Neural progenitor cell (in vitro differentiated cells): ENCODE data around the gene RTN4IP1. TPM values are rescaled to one million over a fixed set of nuclear protein-coding genes. Genes with fewer than 3 reads are reported as not detected.

Source experiments
- DNase-seq: peaks from one replicate; pipeline ENCODE4 v3.0.0-alpha.2; 2016; ENCODE audit warnings: low spot score
- H2AFZ ChIP-seq: fragments of 200-600 bp; sonication (generic); replicated peaks from 2 replicates; pipeline ENCODE4 v1.6.1; 2016; ENCODE audit warnings: antibody characterized with exemption
- H3F3A ChIP-seq: fragments of 200-600 bp; sonication (generic); 2 replicates; pipeline ENCODE4 v1.6.1; 2016; ENCODE audit warnings: antibody characterized with exemption, low read depth
- H3K27ac ChIP-seq: fragments of 200-600 bp; sonication (generic); 2 replicates; pipeline ENCODE4 v1.5.1; 2016; ENCODE audit warnings: mild to moderate bottlenecking
- H3K27me3 ChIP-seq: fragments of 200-600 bp; sonication (generic); 2 replicates; pipeline ENCODE4 v1.6.1; 2016; ENCODE audit warnings: mild to moderate bottlenecking, moderate library complexity
- H3K36me3 ChIP-seq: fragments of 200-600 bp; sonication (generic); 2 replicates; pipeline ENCODE4 v1.5.1; 2016
- H3K4me1 ChIP-seq: fragments of 200-600 bp; sonication (generic); 2 replicates; pipeline ENCODE4 v1.6.1; 2016; ENCODE audit warnings: mixed run types
- H3K4me2 ChIP-seq: fragments of 200-600 bp; sonication (generic); 2 replicates; pipeline ENCODE4 v1.6.1; 2016
- H3K4me3 ChIP-seq: fragments of 200-600 bp; sonication (generic); 2 replicates; pipeline ENCODE4 v1.5.1; 2016
- H3K79me2 ChIP-seq: fragments of 200-600 bp; sonication (generic); 2 replicates; pipeline ENCODE4 v1.6.1; 2016; ENCODE audit warnings: low read depth
- H3K9ac ChIP-seq: fragments of 200-600 bp; sonication (generic); 2 replicates; pipeline ENCODE4 v1.6.1; 2016
- H3K9me3 ChIP-seq: fragments of 200-600 bp; sonication (generic); 2 replicates; pipeline ENCODE4 v1.5.1; 2016; ENCODE audit warnings: low read depth
- H4K20me1 ChIP-seq: fragments of 200-600 bp; sonication (generic); 2 replicates; pipeline ENCODE4 v1.6.1; 2016; ENCODE audit warnings: low read depth
- H3K27ac Mint-ChIP-seq: 3 replicates; pipeline ENCODE4 v1.8.0; 2021; ENCODE audit warnings: mixed read lengths
- H3K27me3 Mint-ChIP-seq: 2 replicates; pipeline ENCODE4 v1.8.0; 2022; ENCODE audit warnings: low read depth, mild to moderate bottlenecking, inconsistent platforms, moderate library complexity, mixed read lengths; ENCODE audit not compliant: insufficient read depth
- H3K36me3 Mint-ChIP-seq: 3 replicates; pipeline ENCODE4 v1.8.0; 2021; ENCODE audit warnings: mixed read lengths
- H3K4me1 Mint-ChIP-seq: 3 replicates; pipeline ENCODE4 v1.8.0; 2021; ENCODE audit warnings: mixed read lengths
- H3K4me3 Mint-ChIP-seq: 3 replicates; pipeline ENCODE4 v1.8.0; 2021; ENCODE audit warnings: mild to moderate bottlenecking, moderate library complexity, mixed read lengths
- H3K9me3 Mint-ChIP-seq: 3 replicates; pipeline ENCODE4 v1.8.0; 2020; ENCODE audit warnings: mixed read lengths
- EZH2 ChIP-seq: fragments of 200-600 bp; sonication (generic); IDR thresholded peaks from 2 replicates; pipeline ENCODE4 v1.6.1; 2017; ENCODE audit warnings: antibody characterized with exemption, mild to moderate bottlenecking, moderate library complexity
- EZH2phosphoT487 ChIP-seq: fragments of 200-600 bp; sonication (generic); IDR thresholded peaks from 2 replicates; pipeline ENCODE4 v1.6.1; 2017; ENCODE audit warnings: antibody characterized with exemption
- total RNA-seq: library from RNA; depleted of rRNA; stranded (reverse); fragments of >200 nt; gene quantifications from 2 replicates; pipeline ENCODE4 v1.2.3, GENCODE V29; 2015; ENCODE audit warnings: low replicate concordance
- TF ChIP-seq, protein P1 (sequence below): fragments of 200-600 bp; sonication (generic); IDR thresholded peaks from 2 replicates; pipeline ENCODE4 v1.5.1; 2017; ENCODE audit warnings: antibody characterized with exemption, mild to moderate bottlenecking

Gene RTN4IP1
- total RNA-seq, 1 donor from 2014 or later, result 10.2 TPM

DNA sequence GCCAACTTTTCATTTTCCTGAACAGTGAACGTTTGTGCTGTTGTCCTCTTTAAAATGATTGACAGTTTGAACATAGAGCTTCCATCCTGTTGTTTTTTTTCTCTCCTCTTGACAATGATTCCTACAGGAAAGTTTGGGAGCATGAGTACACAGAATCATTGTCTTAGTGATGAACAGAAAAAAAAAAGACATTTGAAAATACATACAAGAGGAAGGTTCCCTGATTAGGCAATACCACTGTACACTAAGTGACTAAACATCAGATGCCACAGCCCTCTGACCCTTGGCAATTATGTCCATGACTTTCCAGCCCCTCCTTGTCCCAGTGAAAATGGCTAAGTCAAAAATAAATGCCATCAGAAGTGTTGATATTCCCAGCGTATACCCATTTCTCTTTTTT is 71.5 kb downstream of the RTN4IP1 start:
- DNase-seq, result no peak

DNA sequence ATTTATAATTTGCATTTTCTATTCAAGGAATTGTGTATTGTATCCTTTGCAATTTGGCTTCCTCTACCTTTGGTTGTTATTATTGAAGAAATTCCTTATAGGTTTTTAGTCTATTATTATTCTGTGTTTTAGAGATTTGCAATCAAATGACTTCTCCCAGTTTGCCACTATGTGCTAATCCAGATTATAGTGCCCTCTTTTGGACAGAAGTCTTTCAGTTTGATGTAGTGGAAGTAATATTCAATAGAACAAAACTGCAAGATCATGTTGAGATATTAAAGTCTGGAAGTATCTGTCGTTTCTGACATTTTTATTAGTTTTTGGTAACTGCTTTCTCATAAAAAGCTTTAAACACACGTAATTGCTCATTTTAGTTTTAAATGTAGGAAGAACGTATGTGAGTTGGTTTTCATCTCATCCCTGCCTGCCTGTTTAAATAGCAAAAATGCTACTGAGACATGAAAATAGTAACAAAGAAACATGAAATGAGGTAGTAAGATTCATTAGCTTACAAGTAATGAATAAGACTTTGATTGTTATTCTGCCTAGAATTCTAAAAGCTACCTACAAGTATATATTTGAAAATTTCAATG is 72.8 kb downstream of the RTN4IP1 start:
- Mint-ChIP-seq H3K36me3 (no peaks in the 10 kb centered on the region), H3K27ac (no peak overlapping the region), H3K4me3 (no peak overlapping the region), H3K4me1 (no peaks in the 10 kb centered on the region), H3K9me3 (no peaks in the 10 kb centered on the region), H3K27me3 (no peaks in the 10 kb centered on the region)
- H3F3A ChIP-seq, result no peaks in the 10 kb centered on the region
- no peaks in the 10 kb centered on the region for H3K79me2 ChIP-seq
- TF ChIP-seq EZH2, result no peak
- TF ChIP-seq EZH2phosphoT487, result no peak
- TF ChIP-seq, protein P1, sequence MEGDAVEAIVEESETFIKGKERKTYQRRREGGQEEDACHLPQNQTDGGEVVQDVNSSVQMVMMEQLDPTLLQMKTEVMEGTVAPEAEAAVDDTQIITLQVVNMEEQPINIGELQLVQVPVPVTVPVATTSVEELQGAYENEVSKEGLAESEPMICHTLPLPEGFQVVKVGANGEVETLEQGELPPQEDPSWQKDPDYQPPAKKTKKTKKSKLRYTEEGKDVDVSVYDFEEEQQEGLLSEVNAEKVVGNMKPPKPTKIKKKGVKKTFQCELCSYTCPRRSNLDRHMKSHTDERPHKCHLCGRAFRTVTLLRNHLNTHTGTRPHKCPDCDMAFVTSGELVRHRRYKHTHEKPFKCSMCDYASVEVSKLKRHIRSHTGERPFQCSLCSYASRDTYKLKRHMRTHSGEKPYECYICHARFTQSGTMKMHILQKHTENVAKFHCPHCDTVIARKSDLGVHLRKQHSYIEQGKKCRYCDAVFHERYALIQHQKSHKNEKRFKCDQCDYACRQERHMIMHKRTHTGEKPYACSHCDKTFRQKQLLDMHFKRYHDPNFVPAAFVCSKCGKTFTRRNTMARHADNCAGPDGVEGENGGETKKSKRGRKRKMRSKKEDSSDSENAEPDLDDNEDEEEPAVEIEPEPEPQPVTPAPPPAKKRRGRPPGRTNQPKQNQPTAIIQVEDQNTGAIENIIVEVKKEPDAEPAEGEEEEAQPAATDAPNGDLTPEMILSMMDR, result peak; percentile 14
- no peak overlapping the region for H3K4me2 ChIP-seq
- no peaks in the 10 kb centered on the region for H3K4me1 ChIP-seq
- no peaks in the 10 kb centered on the region for H3K9me3 ChIP-seq
- no peaks in the 10 kb centered on the region for H3K27me3 ChIP-seq
- H2AFZ ChIP-seq, result no peak overlapping the region
- no peak overlapping the region for H3K4me3 ChIP-seq
- no peak overlapping the region for H3K9ac ChIP-seq
- H4K20me1 ChIP-seq, result no peaks in the 10 kb centered on the region
- DNase-seq, result no peak
- no peaks in the 10 kb centered on the region for H3K36me3 ChIP-seq
- H3K27ac ChIP-seq, result no peak overlapping the region

More for the DNA sequence above, 71.5 kb downstream of the RTN4IP1 start:
- Mint-ChIP-seq H3K27ac (peak overlapping the region; percentile 43), H3K4me3 (no peak overlapping the region), H3K9me3 (no peaks in the 10 kb centered on the region), H3K4me1 (no peaks in the 10 kb centered on the region), H3K27me3 (no peaks in the 10 kb centered on the region), H3K36me3 (no peaks in the 10 kb centered on the region)
- TF ChIP-seq, protein P1, result no peak
- TF ChIP-seq EZH2phosphoT487, result no peak
- no peak for TF ChIP-seq EZH2
- Histone ChIP-seq H2AFZ (no peak overlapping the region), H4K20me1 (no peaks in the 10 kb centered on the region), H3K79me2 (no peaks in the 10 kb centered on the region), H3K27me3 (no peaks in the 10 kb centered on the region), H3K4me1 (no peaks in the 10 kb centered on the region), H3K4me3 (no peak overlapping the region), H3K36me3 (no peaks in the 10 kb centered on the region), H3K27ac (no peak overlapping the region), H3K9ac (no peak overlapping the region), H3K9me3 (no peaks in the 10 kb centered on the region), H3K4me2 (no peak overlapping the region), H3F3A (no peaks in the 10 kb centered on the region)

DNA sequence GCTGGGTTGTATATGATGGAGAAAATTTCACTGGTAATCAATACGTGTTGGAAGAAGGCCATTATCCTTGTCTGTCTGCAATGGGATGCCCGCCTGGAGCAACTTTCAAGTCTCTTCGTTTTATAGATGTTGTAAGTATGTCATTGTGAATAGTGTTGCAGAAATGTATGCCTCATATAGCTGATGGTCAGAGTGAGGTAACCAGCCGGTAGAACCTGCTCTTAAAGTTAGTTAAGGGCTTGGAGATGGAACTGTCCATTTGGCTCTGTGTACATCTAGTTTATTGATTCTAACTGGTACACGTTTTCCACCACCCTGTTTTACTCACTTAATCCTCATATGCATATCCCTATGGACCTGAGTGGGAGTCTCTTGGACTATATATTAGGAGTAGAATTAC is 73.5 kb downstream of the RTN4IP1 start:
- no peak for DNase-seq
- no peak overlapping the region for H3K9ac ChIP-seq
- no peaks in the 10 kb centered on the region for H4K20me1 ChIP-seq
- no peak overlapping the region for H3K27ac Mint-ChIP-seq
- H3K4me1 ChIP-seq, result no peaks in the 10 kb centered on the region
- H3K79me2 ChIP-seq, result no peaks in the 10 kb centered on the region
- H3F3A ChIP-seq, result no peaks in the 10 kb centered on the region
- TF ChIP-seq EZH2phosphoT487, result no peak
- TF ChIP-seq, protein P1, result no peak
- TF ChIP-seq EZH2, result no peak
- no peak overlapping the region for H3K4me2 ChIP-seq
- H3K4me1 Mint-ChIP-seq, result no peaks in the 10 kb centered on the region
- no peak overlapping the region for H3K4me3 ChIP-seq
- no peaks in the 10 kb centered on the region for H3K36me3 ChIP-seq
- no peaks in the 10 kb centered on the region for H3K36me3 Mint-ChIP-seq
- no peaks in the 10 kb centered on the region for H3K27me3 ChIP-seq
- H3K27me3 Mint-ChIP-seq, result no peaks in the 10 kb centered on the region
- H3K9me3 Mint-ChIP-seq, result no peaks in the 10 kb centered on the region
- H2AFZ ChIP-seq, result no peak overlapping the region
- H3K9me3 ChIP-seq, result no peaks in the 10 kb centered on the region
- no peak overlapping the region for H3K27ac ChIP-seq
- H3K4me3 Mint-ChIP-seq, result no peak overlapping the region
